Endodermal cell (in vitro differentiated cells): ENCODE measurements around the gene AGRN. TPM values are rescaled to one million over a fixed set of nuclear protein-coding genes. Genes with fewer than 3 reads are reported as not detected.
"Not testable (repeated sequence)": the region's sequence is repeated elsewhere in the genome, so short reads cannot be mapped to it uniquely, and the experiment has no call there.

Experiments
- DNase-seq: peaks from one replicate; pipeline ENCODE4 v3.0.0-alpha.2; 2017
- H3K27ac ChIP-seq: 2 replicates; pipeline ENCODE4 v1.5.1; 2013; ENCODE audit warnings: mild to moderate bottlenecking, low read depth, low read length, moderate library complexity
- H3K27me3 ChIP-seq: 2 replicates; pipeline ENCODE4 v1.6.1; 2013; ENCODE audit warnings: mild to moderate bottlenecking, low read length, moderate library complexity; ENCODE audit not compliant: insufficient read depth, control insufficient read depth, poor library complexity, severe bottlenecking
- H3K36me3 ChIP-seq: 2 replicates; pipeline ENCODE4 v1.7.0; 2013; ENCODE audit warnings: mild to moderate bottlenecking, low read length, moderate library complexity; ENCODE audit not compliant: control insufficient read depth, insufficient read depth
- H3K4me1 ChIP-seq: one replicate; pipeline ENCODE4 v1.7.0; 2013; ENCODE audit warnings: low read length; ENCODE audit not compliant: control insufficient read depth, insufficient read depth
- H3K4me3 ChIP-seq: 2 replicates; pipeline ENCODE4 v1.5.1; 2013; ENCODE audit warnings: mild to moderate bottlenecking, low read length, moderate library complexity
- H3K9ac ChIP-seq: 2 replicates; pipeline ENCODE4 v1.6.1; 2013; ENCODE audit warnings: mild to moderate bottlenecking, low read length, moderate library complexity; ENCODE audit not compliant: poor library complexity, severe bottlenecking; ENCODE audit errors: extremely low read depth
- H3K9me3 ChIP-seq: 2 replicates; pipeline ENCODE4 v1.6.1; 2013; ENCODE audit warnings: mild to moderate bottlenecking, low read length, moderate library complexity; ENCODE audit not compliant: control insufficient read depth
- H3K27ac Mint-ChIP-seq: 2 replicates; pipeline ENCODE4 v1.8.0; 2020; ENCODE audit warnings: mixed read lengths
- H3K27me3 Mint-ChIP-seq: 2 replicates; pipeline ENCODE4 v1.8.0; 2021; ENCODE audit warnings: mild to moderate bottlenecking, mixed read lengths; ENCODE audit not compliant: insufficient read depth
- H3K36me3 Mint-ChIP-seq: 2 replicates; pipeline ENCODE4 v1.8.0; 2020; ENCODE audit warnings: low read depth, mixed read lengths
- H3K4me1 Mint-ChIP-seq: 2 replicates; pipeline ENCODE4 v1.8.0; 2020; ENCODE audit warnings: mixed read lengths
- H3K4me3 Mint-ChIP-seq: 2 replicates; pipeline ENCODE4 v1.8.0; 2020; ENCODE audit warnings: mild to moderate bottlenecking, moderate library complexity, mixed read lengths
- H3K9me3 Mint-ChIP-seq: 2 replicates; pipeline ENCODE4 v1.8.0; 2020; ENCODE audit warnings: mild to moderate bottlenecking, mixed read lengths
- CTCF ChIP-seq: fragments of 200-600 bp; sonication (generic); conservative IDR thresholded peaks from 2 replicates; pipeline ENCODE4 v1.5.0; 2021; ENCODE audit warnings: antibody characterized with exemption, mild to moderate bottlenecking
- WGBS, 2 experiments: methylation state at CpG; one replicate each; pipeline versions ENCODE4 v1.1.5 to v1.1.7; 2013; ENCODE audit warnings: missing lambda C conversion rate in 2 of 2, mixed read lengths in 1 of 2; ENCODE audit not compliant: insufficient coverage in 1 of 2, insufficient read length in 1 of 2; 5-methylcytosine and 5-hydroxymethylcytosine counted together
- total RNA-seq, 2 donors: library from RNA; stranded (reverse); fragmentation: NEBNext Ultra II Directional in 1 of 2; extraction: Animal tissue kit (Norgen Biotek cat#: 25700) in 1 of 2; gene quantifications; 2 replicates in 1 of 2; 3 replicates in 1 of 2; pipeline ENCODE4 v1.2.1, GENCODE V29; 2021

AGRN gene
- total RNA-seq, 2 donors from 2014 or later, result 269 to 288 TPM

DNA sequence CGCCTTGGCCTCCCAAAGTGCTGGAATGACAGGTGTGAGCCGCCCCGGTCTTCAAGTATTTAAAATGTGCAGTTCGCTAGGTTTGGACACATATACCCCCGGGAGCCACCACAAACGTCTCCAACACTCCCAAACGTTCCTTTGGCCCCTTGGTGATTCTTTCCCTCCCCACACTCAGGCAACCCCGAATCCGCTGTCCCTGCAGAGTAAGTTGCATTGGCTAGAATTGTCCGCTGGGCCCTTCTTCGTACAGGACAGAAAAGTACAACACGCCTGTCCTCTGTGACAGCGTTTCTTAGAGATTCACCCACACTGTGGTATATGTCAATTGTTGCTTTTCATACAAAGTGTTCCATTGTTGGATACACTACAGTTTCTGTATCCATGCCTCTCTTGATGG, 34.8 kb upstream of the AGRN start:
- Mint-ChIP-seq H3K4me1 (no peaks in the 10 kb centered on the region), H3K27me3 (peaks cover 79% of the 10 kb centered on the region), H3K9me3 (peaks cover 5% of the 10 kb centered on the region), H3K27ac (no peak overlapping the region), H3K36me3 (no peaks in the 10 kb centered on the region), H3K4me3 (no peak overlapping the region)
- no peak overlapping the region for H3K27ac ChIP-seq
- no peaks in the 10 kb centered on the region for H3K9me3 ChIP-seq
- no peak for DNase-seq
- no peaks in the 10 kb centered on the region for H3K4me1 ChIP-seq
- no peak for TF ChIP-seq CTCF
- H3K4me3 ChIP-seq, result no peak overlapping the region
- H3K36me3 ChIP-seq, result no peaks in the 10 kb centered on the region
- peaks cover 66% of the 10 kb centered on the region for H3K27me3 ChIP-seq
- H3K9ac ChIP-seq, result no peak overlapping the region
- 86 to 89% methylated on average over 5 to 13 of the region's 13 CpGs for WGBS, 2 experiments

GRCh38 chr1:988061-988460, 31.9 kb upstream of the AGRN start:
- not testable (repeated sequence) for H3K4me1 Mint-ChIP-seq, H3K36me3 Mint-ChIP-seq, H3K9ac ChIP-seq, H3K4me3 ChIP-seq, DNase-seq, H3K36me3 ChIP-seq, H3K4me1 ChIP-seq, H3K27ac ChIP-seq, H3K4me3 Mint-ChIP-seq, H3K27ac Mint-ChIP-seq
- Histone ChIP-seq H3K27me3 (peaks cover 76% of the 10 kb centered on the region), H3K9me3 (peaks cover 15% of the 10 kb centered on the region)
- 85 to 90% methylated on average over 5 of the region's 5 CpGs for WGBS, 2 experiments
- Mint-ChIP-seq H3K9me3 (peaks cover 24% of the 10 kb centered on the region), H3K27me3 (peaks cover 91% of the 10 kb centered on the region)

DNA sequence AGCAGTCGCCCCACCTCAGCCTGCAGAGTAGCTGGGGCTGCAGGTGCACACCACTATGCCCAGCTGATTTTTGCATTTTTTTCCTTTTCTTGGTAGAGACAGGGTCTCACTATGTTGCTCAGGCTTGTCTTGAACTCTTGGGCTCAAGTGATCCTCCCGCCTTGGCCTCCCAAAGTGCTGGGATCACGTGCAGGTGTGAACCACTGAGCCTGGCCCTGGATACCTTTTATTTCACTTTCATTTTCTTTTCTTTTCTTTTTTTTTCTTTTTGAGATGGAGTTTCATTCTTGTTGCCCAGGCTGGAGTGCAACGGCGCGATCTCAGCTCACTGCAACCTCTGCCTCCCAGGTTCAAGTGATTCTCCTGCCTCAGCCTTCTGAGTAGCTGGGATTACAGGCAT, 28.6 kb upstream of the AGRN start:
- H3K4me3 Mint-ChIP-seq, H3K36me3 ChIP-seq, H3K36me3 Mint-ChIP-seq, H3K4me1 ChIP-seq, H3K27ac Mint-ChIP-seq, H3K4me1 Mint-ChIP-seq, H3K4me3 ChIP-seq, H3K27ac ChIP-seq, H3K9ac ChIP-seq, DNase-seq: not testable (repeated sequence)
- Histone ChIP-seq H3K27me3 (peaks cover 56% of the 10 kb centered on the region), H3K9me3 (peaks cover 15% of the 10 kb centered on the region)
- WGBS, 2 experiments, result 90 to 96% methylated on average over 3 to 6 of the region's 6 CpGs
- H3K27me3 Mint-ChIP-seq, result peaks cover 93% of the 10 kb centered on the region
- peaks cover 24% of the 10 kb centered on the region for H3K9me3 Mint-ChIP-seq

DNA sequence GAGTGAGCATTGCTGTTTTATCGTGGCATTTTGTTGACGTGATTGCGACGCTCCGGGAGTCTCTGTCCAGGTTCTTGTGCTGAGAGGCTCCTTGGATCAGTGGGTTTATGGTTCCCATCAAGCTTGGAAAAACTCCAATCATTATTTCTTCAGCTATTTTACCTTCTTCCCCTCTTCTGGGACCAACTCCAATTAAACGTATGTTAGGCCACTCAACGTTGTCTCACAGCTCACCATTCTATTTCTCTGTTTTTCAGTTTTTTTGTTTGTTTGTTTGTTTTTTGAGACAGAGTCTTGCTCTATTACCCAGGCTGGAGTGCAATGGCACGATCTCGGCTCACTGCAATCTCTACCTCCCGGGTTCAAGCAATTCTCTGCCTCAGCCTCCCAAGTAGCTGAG, 28.0 kb upstream of the AGRN start:
- no peak overlapping the region for H3K27ac Mint-ChIP-seq
- H3K9me3 Mint-ChIP-seq, result peaks cover 24% of the 10 kb centered on the region
- Histone ChIP-seq H3K9ac (no peak overlapping the region), H3K4me1 (no peaks in the 10 kb centered on the region), H3K9me3 (peaks cover 15% of the 10 kb centered on the region), H3K27me3 (peaks cover 51% of the 10 kb centered on the region), H3K36me3 (no peaks in the 10 kb centered on the region), H3K27ac (no peak overlapping the region), H3K4me3 (no peak overlapping the region)
- TF ChIP-seq CTCF, result no peak
- peaks cover 3% of the 10 kb centered on the region for H3K4me1 Mint-ChIP-seq
- H3K27me3 Mint-ChIP-seq, result peaks cover 90% of the 10 kb centered on the region
- no peak overlapping the region for H3K4me3 Mint-ChIP-seq
- H3K36me3 Mint-ChIP-seq, result no peaks in the 10 kb centered on the region
- no peak for DNase-seq
- 94 to 99% methylated on average over 8 to 10 of the region's 10 CpGs for WGBS, 2 experiments
